CD14-positive monocyte (primary cell): ENCODE data around the gene SPAG16. TPM values are rescaled to one million over a fixed set of nuclear protein-coding genes. Genes with fewer than 3 reads are reported as not detected.

ENCODE experiments used
- DNase-seq, 3 donors: peaks; one replicate each; pipeline ENCODE4 v3.0.0-alpha.2; 2011 to 2022
- H2AFZ ChIP-seq: 2 replicates; pipeline ENCODE4 v1.6.0; 2012; ENCODE audit warnings: mild to moderate bottlenecking, low read depth, low read length, inconsistent platforms; ENCODE audit not compliant: insufficient read depth, poor library complexity, severe bottlenecking
- H3K27ac ChIP-seq, 2 donors: 1 replicate in 1 of 2; 2 replicates in 1 of 2; pipeline ENCODE4 v1.5.1; 2012 to 2013; ENCODE audit warnings: low read length in 2 of 2, control low read depth in 1 of 2, inconsistent platforms in 1 of 2, low read depth in 1 of 2, mild to moderate bottlenecking in 1 of 2
- H3K27me3 ChIP-seq, 2 donors: one replicate each; pipeline versions ENCODE4 v1.6.0 to v1.6.1; 2011 to 2013; ENCODE audit warnings: low read length in 2 of 2; ENCODE audit not compliant: control insufficient read depth in 2 of 2, insufficient read depth in 2 of 2
- H3K36me3 ChIP-seq, 2 donors: replicated peaks in 1 of 2; 1 replicate in 1 of 2; 2 replicates in 1 of 2; pipeline versions ENCODE4 v1.5.1 to v1.6.1; 2012 to 2013; ENCODE audit warnings: low read length in 2 of 2, control low read depth in 1 of 2, inconsistent platforms in 1 of 2, mild to moderate bottlenecking in 1 of 2; ENCODE audit not compliant: insufficient read depth in 2 of 2, control insufficient read depth in 1 of 2
- H3K4me1 ChIP-seq, 2 donors: 1 replicate in 1 of 2; 2 replicates in 1 of 2; pipeline versions ENCODE4 v1.5.1 to v1.6.1; 2012 to 2013; ENCODE audit warnings: low read length in 2 of 2, control low read depth in 1 of 2, inconsistent platforms in 1 of 2, mild to moderate bottlenecking in 1 of 2, moderate library complexity in 1 of 2; ENCODE audit not compliant: insufficient read depth in 2 of 2, control insufficient read depth in 1 of 2
- H3K4me2 ChIP-seq: replicated peaks from 2 replicates; pipeline ENCODE3; 2012; ENCODE audit warnings: low read length, moderate library complexity, mild to moderate bottlenecking; ENCODE audit not compliant: poor library complexity, severe bottlenecking; ENCODE audit errors: extremely low read depth
- H3K4me3 ChIP-seq, 3 experiments: fragments of 200-600 bp in 1 of 3; sonication (generic) in 1 of 3; replicated peaks in 1 of 3; 1 replicate in 2 of 3; 2 replicates in 1 of 3; pipeline ENCODE4 v1.5.1; 2011 to 2013; ENCODE audit warnings: low read length in 3 of 3, mild to moderate bottlenecking in 3 of 3, control low read depth in 2 of 3, low read depth in 2 of 3, inconsistent platforms in 1 of 3, moderate library complexity in 1 of 3
- H3K79me2 ChIP-seq: 2 replicates; pipeline ENCODE4 v1.6.0; 2012; ENCODE audit warnings: mild to moderate bottlenecking, control low read depth, inconsistent platforms, low read length, moderate library complexity; ENCODE audit not compliant: insufficient read depth
- H3K9ac ChIP-seq: 2 replicates; pipeline ENCODE4 v1.6.0; 2017; ENCODE audit warnings: low read length, mild to moderate bottlenecking; ENCODE audit not compliant: insufficient read depth, poor library complexity, severe bottlenecking
- H3K9me3 ChIP-seq, 2 donors: replicated peaks in 1 of 2; 1 replicate in 1 of 2; 2 replicates in 1 of 2; pipeline versions ENCODE4 v1.5.1 to v1.6.1; 2012 to 2013; ENCODE audit warnings: low read length in 2 of 2, control low read depth in 1 of 2; ENCODE audit not compliant: control insufficient read depth in 1 of 2, insufficient read depth in 1 of 2
- H4K20me1 ChIP-seq: 2 replicates; pipeline ENCODE4 v1.6.0; 2012; ENCODE audit warnings: mild to moderate bottlenecking, low read length, control low read depth, moderate library complexity; ENCODE audit not compliant: insufficient read depth
- H3K27ac Mint-ChIP-seq, 7 donors: one replicate each; pipeline ENCODE4 v1.8.0; 2020; ENCODE audit warnings: mild to moderate bottlenecking in 7 of 7, mixed read lengths in 7 of 7, moderate library complexity in 6 of 7, inconsistent platforms in 2 of 7
- H3K27me3 Mint-ChIP-seq, 3 donors: one replicate each; pipeline ENCODE4 v1.8.0; 2021 to 2022; ENCODE audit warnings: low read depth in 3 of 3, mild to moderate bottlenecking in 3 of 3, mixed read lengths in 3 of 3, moderate library complexity in 3 of 3, inconsistent platforms in 1 of 3
- H3K36me3 Mint-ChIP-seq, 2 donors: one replicate each; pipeline ENCODE4 v1.8.0; 2020; ENCODE audit warnings: mixed read lengths in 2 of 2, inconsistent platforms in 1 of 2, mild to moderate bottlenecking in 1 of 2
- H3K4me1 Mint-ChIP-seq: one replicate; pipeline ENCODE4 v1.8.0; 2020; ENCODE audit warnings: mild to moderate bottlenecking, mixed read lengths
- H3K4me3 Mint-ChIP-seq, 2 donors: one replicate each; pipeline ENCODE4 v1.8.0; 2020; ENCODE audit warnings: mild to moderate bottlenecking in 2 of 2, mixed read lengths in 2 of 2, moderate library complexity in 1 of 2
- H3K9me3 Mint-ChIP-seq, 7 donors: one replicate each; pipeline ENCODE4 v1.8.0; 2020 to 2022; ENCODE audit warnings: mixed read lengths in 7 of 7, mild to moderate bottlenecking in 6 of 7, moderate library complexity in 6 of 7, inconsistent platforms in 2 of 7
- WGBS: methylation state at CpG from one replicate; pipeline ENCODE4 v1.1.5; 2013; ENCODE audit warnings: missing lambda C conversion rate; ENCODE audit not compliant: insufficient coverage; 5-methylcytosine and 5-hydroxymethylcytosine counted together
- intact Hi-C, 2 donors: fragments of 100-400 bp; cut with micrococcal nuclease; formaldehyde crosslinking; loops; one replicate each; pipeline versions ENCODE4 v1.15.0 to v1.15.1; 2023
- polyA plus RNA-seq, 3 donors: library from polyadenylated mRNA; depleted of rRNA in 1 of 3; unstranded in 2 of 3; stranded (reverse) in 1 of 3; fragments of 300-500 nt in 2 of 3; fragments of >200 nt in 1 of 3; fragmentation: Illumina TruSeq in 2 of 3; gene quantifications; 1 replicate in 2 of 3; 2 replicates in 1 of 3; pipeline ENCODE4 v1.2.3, GENCODE V29; 2012 to 2021
- TF ChIP-seq, protein P1 (sequence below): fragments of 200-600 bp; IDR thresholded peaks from one replicate; pipeline ENCODE4 v1.8.0; 2022; ENCODE audit warnings: antibody characterized with exemption, mild to moderate bottlenecking

Gene SPAG16
- polyA plus RNA-seq, 3 donors: 0.12 to 0.30 TPM; not detected in 1

DNA sequence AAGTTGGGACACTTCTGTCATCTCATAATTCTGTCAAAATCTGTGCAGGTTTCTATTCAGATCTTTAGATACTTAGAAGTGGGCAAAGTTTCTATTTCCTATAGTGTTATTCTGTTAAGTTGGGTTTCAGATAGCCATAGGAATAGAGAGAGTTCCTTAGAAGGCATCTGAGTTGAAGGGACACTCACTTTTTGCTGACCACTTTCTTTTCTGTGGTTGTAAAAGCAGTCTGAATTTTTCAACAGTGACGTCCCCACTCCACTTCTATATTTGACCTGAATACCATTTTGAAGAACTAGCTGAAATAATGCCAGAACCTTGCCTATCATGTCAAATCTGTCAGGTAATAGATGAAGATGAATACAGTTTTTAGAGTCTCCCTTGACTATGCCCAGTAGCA lies 267.3 kb downstream of the SPAG16 start:
- Histone ChIP-seq H3K4me2 (no peak overlapping the region), H3K9ac (no peak overlapping the region), H3K4me1 (no peaks in the 10 kb centered on the region), H3K79me2 (no peaks in the 10 kb centered on the region), H4K20me1 (no peaks in the 10 kb centered on the region), H3K9me3 (peaks cover 6 to 8% of the 10 kb centered on the region in 2 donors), H3K36me3 (no peaks in the 10 kb centered on the region), H2AFZ (no peak overlapping the region), H3K27ac (no peak overlapping the region), H3K4me3 (no peak overlapping the region), H3K27me3 (no peaks in the 10 kb centered on the region)
- no peak overlapping the region for H3K4me3 Mint-ChIP-seq
- no peak for DNase-seq
- WGBS: no CpG with 5 or more reads among the region's 1 CpG
- peaks cover 0 to 1% (median 0%) of the 10 kb centered on the region in 3 donors for H3K27me3 Mint-ChIP-seq
- H3K4me1 Mint-ChIP-seq: no peaks in the 10 kb centered on the region
- H3K9me3 Mint-ChIP-seq: peaks cover 3 to 18% (median 10%) of the 10 kb centered on the region in 7 donors
- H3K36me3 Mint-ChIP-seq: no peaks in the 10 kb centered on the region
- no peak overlapping the region for H3K27ac Mint-ChIP-seq
- intact Hi-C loops: no loop called here
- TF ChIP-seq, protein P1, sequence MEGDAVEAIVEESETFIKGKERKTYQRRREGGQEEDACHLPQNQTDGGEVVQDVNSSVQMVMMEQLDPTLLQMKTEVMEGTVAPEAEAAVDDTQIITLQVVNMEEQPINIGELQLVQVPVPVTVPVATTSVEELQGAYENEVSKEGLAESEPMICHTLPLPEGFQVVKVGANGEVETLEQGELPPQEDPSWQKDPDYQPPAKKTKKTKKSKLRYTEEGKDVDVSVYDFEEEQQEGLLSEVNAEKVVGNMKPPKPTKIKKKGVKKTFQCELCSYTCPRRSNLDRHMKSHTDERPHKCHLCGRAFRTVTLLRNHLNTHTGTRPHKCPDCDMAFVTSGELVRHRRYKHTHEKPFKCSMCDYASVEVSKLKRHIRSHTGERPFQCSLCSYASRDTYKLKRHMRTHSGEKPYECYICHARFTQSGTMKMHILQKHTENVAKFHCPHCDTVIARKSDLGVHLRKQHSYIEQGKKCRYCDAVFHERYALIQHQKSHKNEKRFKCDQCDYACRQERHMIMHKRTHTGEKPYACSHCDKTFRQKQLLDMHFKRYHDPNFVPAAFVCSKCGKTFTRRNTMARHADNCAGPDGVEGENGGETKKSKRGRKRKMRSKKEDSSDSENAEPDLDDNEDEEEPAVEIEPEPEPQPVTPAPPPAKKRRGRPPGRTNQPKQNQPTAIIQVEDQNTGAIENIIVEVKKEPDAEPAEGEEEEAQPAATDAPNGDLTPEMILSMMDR: no peak

DNA sequence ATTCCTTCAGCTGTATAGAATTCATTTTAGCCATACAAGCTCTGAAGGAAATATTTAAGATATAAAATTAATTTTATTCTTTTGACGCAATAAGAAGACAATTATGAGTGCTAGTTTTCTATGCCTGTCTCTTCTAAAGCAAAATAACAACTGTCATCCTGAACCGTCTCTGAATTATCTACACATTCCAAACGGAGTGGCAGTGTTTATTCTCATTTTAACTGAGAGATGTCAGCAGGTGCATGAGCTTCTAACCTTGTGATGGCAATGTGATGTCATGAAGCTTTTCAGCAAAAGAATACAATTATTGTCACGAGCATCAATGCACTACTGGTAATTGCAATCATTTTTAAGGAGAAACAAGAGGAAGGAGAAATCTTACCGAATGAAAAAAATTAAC lies 274.8 kb downstream of the SPAG16 start:
- Histone ChIP-seq H3K4me2 (no peak overlapping the region), H3K79me2 (no peaks in the 10 kb centered on the region), H3K9me3 (peaks cover 0 to 8% of the 10 kb centered on the region in 2 donors), H3K4me1 (no peaks in the 10 kb centered on the region), H3K9ac (no peak overlapping the region), H4K20me1 (no peaks in the 10 kb centered on the region), H2AFZ (no peak overlapping the region), H3K27me3 (no peaks in the 10 kb centered on the region), H3K27ac (no peak overlapping the region), H3K4me3 (no peak overlapping the region), H3K36me3 (no peaks in the 10 kb centered on the region)
- DNase-seq: no peak
- peaks cover 0 to 12% (median 8%) of the 10 kb centered on the region in 7 donors for H3K9me3 Mint-ChIP-seq
- TF ChIP-seq, protein P1: no peak
- intact Hi-C loops: no loop called here
- WGBS: 40% methylated on average over 1 of the region's 5 CpGs
- no peaks in the 10 kb centered on the region for H3K4me1 Mint-ChIP-seq
- H3K4me3 Mint-ChIP-seq: no peak overlapping the region
- H3K27ac Mint-ChIP-seq: no peak overlapping the region
- no peaks in the 10 kb centered on the region for H3K36me3 Mint-ChIP-seq
- peaks cover 0 to 1% (median 0%) of the 10 kb centered on the region in 3 donors for H3K27me3 Mint-ChIP-seq
